Neural progenitor cell (in vitro differentiated cells): ENCODE data around the gene LPCAT3. TPM values are rescaled to one million over a fixed set of nuclear protein-coding genes. Genes with fewer than 3 reads are reported as not detected.

Source experiments
- DNase-seq: peaks from one replicate; pipeline ENCODE4 v3.0.0-alpha.2; 2016; ENCODE audit warnings: low spot score
- H2AFZ ChIP-seq: fragments of 200-600 bp; sonication (generic); replicated peaks from 2 replicates; pipeline ENCODE4 v1.6.1; 2016; ENCODE audit warnings: antibody characterized with exemption
- H3F3A ChIP-seq: fragments of 200-600 bp; sonication (generic); 2 replicates; pipeline ENCODE4 v1.6.1; 2016; ENCODE audit warnings: antibody characterized with exemption, low read depth
- H3K27ac ChIP-seq: fragments of 200-600 bp; sonication (generic); 2 replicates; pipeline ENCODE4 v1.5.1; 2016; ENCODE audit warnings: mild to moderate bottlenecking
- H3K27me3 ChIP-seq: fragments of 200-600 bp; sonication (generic); 2 replicates; pipeline ENCODE4 v1.6.1; 2016; ENCODE audit warnings: mild to moderate bottlenecking, moderate library complexity
- H3K36me3 ChIP-seq: fragments of 200-600 bp; sonication (generic); 2 replicates; pipeline ENCODE4 v1.5.1; 2016
- H3K4me1 ChIP-seq: fragments of 200-600 bp; sonication (generic); 2 replicates; pipeline ENCODE4 v1.6.1; 2016; ENCODE audit warnings: mixed run types
- H3K4me2 ChIP-seq: fragments of 200-600 bp; sonication (generic); 2 replicates; pipeline ENCODE4 v1.6.1; 2016
- H3K4me3 ChIP-seq: fragments of 200-600 bp; sonication (generic); 2 replicates; pipeline ENCODE4 v1.5.1; 2016
- H3K79me2 ChIP-seq: fragments of 200-600 bp; sonication (generic); 2 replicates; pipeline ENCODE4 v1.6.1; 2016; ENCODE audit warnings: low read depth
- H3K9ac ChIP-seq: fragments of 200-600 bp; sonication (generic); 2 replicates; pipeline ENCODE4 v1.6.1; 2016
- H3K9me3 ChIP-seq: fragments of 200-600 bp; sonication (generic); 2 replicates; pipeline ENCODE4 v1.5.1; 2016; ENCODE audit warnings: low read depth
- H4K20me1 ChIP-seq: fragments of 200-600 bp; sonication (generic); 2 replicates; pipeline ENCODE4 v1.6.1; 2016; ENCODE audit warnings: low read depth
- H3K27ac Mint-ChIP-seq: 3 replicates; pipeline ENCODE4 v1.8.0; 2021; ENCODE audit warnings: mixed read lengths
- H3K27me3 Mint-ChIP-seq: 2 replicates; pipeline ENCODE4 v1.8.0; 2022; ENCODE audit warnings: low read depth, mild to moderate bottlenecking, inconsistent platforms, moderate library complexity, mixed read lengths; ENCODE audit not compliant: insufficient read depth
- H3K36me3 Mint-ChIP-seq: 3 replicates; pipeline ENCODE4 v1.8.0; 2021; ENCODE audit warnings: mixed read lengths
- H3K4me1 Mint-ChIP-seq: 3 replicates; pipeline ENCODE4 v1.8.0; 2021; ENCODE audit warnings: mixed read lengths
- H3K4me3 Mint-ChIP-seq: 3 replicates; pipeline ENCODE4 v1.8.0; 2021; ENCODE audit warnings: mild to moderate bottlenecking, moderate library complexity, mixed read lengths
- H3K9me3 Mint-ChIP-seq: 3 replicates; pipeline ENCODE4 v1.8.0; 2020; ENCODE audit warnings: mixed read lengths
- EZH2 ChIP-seq: fragments of 200-600 bp; sonication (generic); IDR thresholded peaks from 2 replicates; pipeline ENCODE4 v1.6.1; 2017; ENCODE audit warnings: antibody characterized with exemption, mild to moderate bottlenecking, moderate library complexity
- EZH2phosphoT487 ChIP-seq: fragments of 200-600 bp; sonication (generic); IDR thresholded peaks from 2 replicates; pipeline ENCODE4 v1.6.1; 2017; ENCODE audit warnings: antibody characterized with exemption
- total RNA-seq: library from RNA; depleted of rRNA; stranded (reverse); fragments of >200 nt; gene quantifications from 2 replicates; pipeline ENCODE4 v1.2.3, GENCODE V29; 2015; ENCODE audit warnings: low replicate concordance
- TF ChIP-seq, protein P1 (sequence below): fragments of 200-600 bp; sonication (generic); IDR thresholded peaks from 2 replicates; pipeline ENCODE4 v1.5.1; 2017; ENCODE audit warnings: antibody characterized with exemption, mild to moderate bottlenecking

The LPCAT3 gene
- total RNA-seq, 1 donor from 2014 or later, result 18.1 TPM

DNA sequence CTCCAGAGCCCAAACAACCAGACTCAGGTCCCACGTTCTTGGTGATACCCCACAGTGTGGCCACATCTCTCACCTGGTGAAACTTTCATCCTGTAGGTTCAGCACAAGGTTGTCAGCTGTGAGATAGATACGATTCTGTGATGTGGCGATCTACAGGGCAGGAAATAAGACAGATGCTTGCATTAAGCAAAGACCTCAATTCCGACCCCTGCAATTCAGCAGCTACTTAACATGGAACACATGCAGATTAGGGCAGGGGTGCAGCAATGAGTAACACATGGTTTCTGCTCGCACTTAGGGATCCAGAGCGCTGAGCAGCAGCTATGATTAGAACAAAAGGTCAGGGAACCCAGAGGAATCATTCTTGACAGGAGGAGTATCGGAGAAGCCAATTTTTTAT lies 51.9 kb downstream of the LPCAT3 start:
- H3K27me3 Mint-ChIP-seq, result peaks cover 7% of the 10 kb centered on the region
- H3K4me1 ChIP-seq, result peaks cover 22% of the 10 kb centered on the region
- H3K27ac Mint-ChIP-seq, result no peak overlapping the region
- H3K36me3 ChIP-seq, result no peaks in the 10 kb centered on the region
- H3K4me3 ChIP-seq, result no peak overlapping the region
- no peaks in the 10 kb centered on the region for H3K9me3 ChIP-seq
- peaks cover 4% of the 10 kb centered on the region for H4K20me1 ChIP-seq
- DNase-seq, result no peak
- no peaks in the 10 kb centered on the region for H3K9me3 Mint-ChIP-seq
- no peak overlapping the region for H3K4me3 Mint-ChIP-seq
- H3K27me3 ChIP-seq, result no peaks in the 10 kb centered on the region
- TF ChIP-seq EZH2phosphoT487, result no peak
- no peak for TF ChIP-seq EZH2
- TF ChIP-seq, protein P1, sequence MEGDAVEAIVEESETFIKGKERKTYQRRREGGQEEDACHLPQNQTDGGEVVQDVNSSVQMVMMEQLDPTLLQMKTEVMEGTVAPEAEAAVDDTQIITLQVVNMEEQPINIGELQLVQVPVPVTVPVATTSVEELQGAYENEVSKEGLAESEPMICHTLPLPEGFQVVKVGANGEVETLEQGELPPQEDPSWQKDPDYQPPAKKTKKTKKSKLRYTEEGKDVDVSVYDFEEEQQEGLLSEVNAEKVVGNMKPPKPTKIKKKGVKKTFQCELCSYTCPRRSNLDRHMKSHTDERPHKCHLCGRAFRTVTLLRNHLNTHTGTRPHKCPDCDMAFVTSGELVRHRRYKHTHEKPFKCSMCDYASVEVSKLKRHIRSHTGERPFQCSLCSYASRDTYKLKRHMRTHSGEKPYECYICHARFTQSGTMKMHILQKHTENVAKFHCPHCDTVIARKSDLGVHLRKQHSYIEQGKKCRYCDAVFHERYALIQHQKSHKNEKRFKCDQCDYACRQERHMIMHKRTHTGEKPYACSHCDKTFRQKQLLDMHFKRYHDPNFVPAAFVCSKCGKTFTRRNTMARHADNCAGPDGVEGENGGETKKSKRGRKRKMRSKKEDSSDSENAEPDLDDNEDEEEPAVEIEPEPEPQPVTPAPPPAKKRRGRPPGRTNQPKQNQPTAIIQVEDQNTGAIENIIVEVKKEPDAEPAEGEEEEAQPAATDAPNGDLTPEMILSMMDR, result no peak
- peaks cover 36% of the 10 kb centered on the region for H3K79me2 ChIP-seq
- no peak overlapping the region for H3K4me2 ChIP-seq
- H2AFZ ChIP-seq, result no peak overlapping the region
- H3F3A ChIP-seq, result peaks cover 77% of the 10 kb centered on the region
- no peak overlapping the region for H3K27ac ChIP-seq
- peaks cover 19% of the 10 kb centered on the region for H3K36me3 Mint-ChIP-seq
- peaks cover 40% of the 10 kb centered on the region for H3K4me1 Mint-ChIP-seq
- no peak overlapping the region for H3K9ac ChIP-seq

DNA sequence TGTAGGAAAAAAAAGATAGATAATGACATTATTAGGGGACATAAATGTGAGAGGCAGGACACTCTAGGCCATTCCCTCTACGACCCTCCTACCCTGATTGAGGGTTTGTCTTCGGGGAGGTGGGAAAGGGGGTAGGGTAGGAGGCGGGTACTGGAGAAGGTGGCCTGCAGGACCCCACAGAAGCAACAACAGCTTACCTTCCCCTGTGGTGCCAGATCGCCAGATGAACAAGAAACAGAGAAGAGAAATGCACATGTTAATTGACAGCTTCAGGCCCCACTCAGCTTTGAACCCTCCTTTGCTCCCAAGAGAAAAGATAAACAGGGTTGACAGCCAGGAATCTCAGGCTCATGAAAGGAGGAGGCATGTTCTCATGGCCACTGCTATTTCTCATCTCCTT lies 52.6 kb downstream of the LPCAT3 start:
- Histone ChIP-seq H2AFZ (no peak overlapping the region), H3F3A (peaks cover 78% of the 10 kb centered on the region), H3K9ac (no peak overlapping the region), H3K79me2 (peaks cover 30% of the 10 kb centered on the region), H4K20me1 (peaks cover 4% of the 10 kb centered on the region), H3K9me3 (no peaks in the 10 kb centered on the region), H3K4me3 (no peak overlapping the region), H3K36me3 (no peaks in the 10 kb centered on the region), H3K4me1 (peaks cover 27% of the 10 kb centered on the region), H3K27me3 (no peaks in the 10 kb centered on the region), H3K4me2 (no peak overlapping the region), H3K27ac (no peak overlapping the region)
- no peak for TF ChIP-seq EZH2phosphoT487
- TF ChIP-seq EZH2, result no peak
- TF ChIP-seq, protein P1, result no peak
- Mint-ChIP-seq H3K36me3 (peaks cover 19% of the 10 kb centered on the region), H3K4me1 (peaks cover 41% of the 10 kb centered on the region), H3K9me3 (no peaks in the 10 kb centered on the region), H3K4me3 (no peak overlapping the region), H3K27ac (no peak overlapping the region), H3K27me3 (peaks cover 7% of the 10 kb centered on the region)
- no peak for DNase-seq

- Histone ChIP-seq H3F3A (peaks cover 78% of the 10 kb centered on the region), H3K27ac (peak overlapping the region; percentile 27), H3K9me3 (no peaks in the 10 kb centered on the region), H4K20me1 (peaks cover 4% of the 10 kb centered on the region), H3K79me2 (peaks cover 26% of the 10 kb centered on the region), H2AFZ (no peak overlapping the region), H3K9ac (no peak overlapping the region), H3K4me3 (no peak overlapping the region), H3K4me1 (peaks cover 27% of the 10 kb centered on the region), H3K27me3 (no peaks in the 10 kb centered on the region), H3K4me2 (no peak overlapping the region), H3K36me3 (no peaks in the 10 kb centered on the region)
- no peak overlapping the region for H3K4me3 Mint-ChIP-seq
- no peaks in the 10 kb centered on the region for H3K9me3 Mint-ChIP-seq
- peaks cover 19% of the 10 kb centered on the region for H3K36me3 Mint-ChIP-seq
- H3K27me3 Mint-ChIP-seq, result peaks cover 9% of the 10 kb centered on the region
- TF ChIP-seq, protein P1, result peak; percentile 87
- no peak for TF ChIP-seq EZH2phosphoT487
- DNase-seq, result peak; percentile 90
- H3K27ac Mint-ChIP-seq, result no peak overlapping the region
- H3K4me1 Mint-ChIP-seq, result peaks cover 44% of the 10 kb centered on the region
Observed at GRCh38 chr12:6965026-6965661, 53.1 kb downstream of the LPCAT3 start.
